Measurements from ENCODE around the gene LDLRAD1. TPM values are rescaled to one million over a fixed set of nuclear protein-coding genes. Genes with fewer than 3 reads are reported as not detected.
"Not testable (repeated sequence)": the region's sequence is repeated elsewhere in the genome, so short reads cannot be mapped to it uniquely, and the experiment has no call there.

The LDLRAD1 gene
- polyA plus RNA-seq, 1 donor from 2014 or later = not detected

- Histone ChIP-seq H3K9me2 (ENCODE audit: insufficient read depth, low read length) (no peaks in the 10 kb centered on the region), H3K9me3 (ENCODE audit: low read length) (no peaks in the 10 kb centered on the region), H3K27ac (ENCODE audit: low read length) (no peak overlapping the region), H3K79me2 (replicated peaks; ENCODE audit: insufficient read depth, low read length) (no peaks in the 10 kb centered on the region), H3K27me3 (ENCODE audit: insufficient read depth, low read depth, low read length) (no peaks in the 10 kb centered on the region), H3K36me3 (ENCODE audit: insufficient read depth, low read length) (peaks cover 5% of the 10 kb centered on the region), H3K4me3 (ENCODE audit: low read length) (no peak overlapping the region), H3F3A (ENCODE audit: insufficient read depth, low read length, poor library complexity, severe bottlenecking) (no peaks in the 10 kb centered on the region), H4K20me1 (ENCODE audit: insufficient read depth) (no peaks in the 10 kb centered on the region), H3K9ac (ENCODE audit: low read length) (no peak overlapping the region), H3K4me2 (ENCODE audit: low read length) (no peak overlapping the region), H2AFZ (ENCODE audit: low read depth, low read length) (no peak overlapping the region)
- TF ChIP-seq TAF1 (IDR thresholded peaks at IDR 0.05; ENCODE audit: low read depth) (no peak), POLR2AphosphoS5 (IDR thresholded peaks at IDR 0.05) (no peak)
Observed at GRCh38 chr1:54028306-54029251, 10.6 kb upstream of the LDLRAD1 start.

GRCh38 chr1:54027848-54028247, 9.9 kb upstream of the LDLRAD1 start:
- H3K9ac ChIP-seq (ENCODE audit: low read length) = no peak overlapping the region
- H4K20me1 ChIP-seq (ENCODE audit: insufficient read depth) = no peaks in the 10 kb centered on the region
- H2AFZ ChIP-seq (ENCODE audit: low read depth, low read length) = no peak overlapping the region
- no peak overlapping the region for H3K27ac ChIP-seq (ENCODE audit: low read length)
- no peaks in the 10 kb centered on the region for H3K27me3 ChIP-seq (ENCODE audit: insufficient read depth, low read depth, low read length)
- no peak overlapping the region for H3K4me2 ChIP-seq (ENCODE audit: low read length)
- H3K4me3 ChIP-seq (ENCODE audit: low read length) = no peak overlapping the region
- TF ChIP-seq RAD21 (conservative IDR thresholded peaks at IDR 0.05) (no peak), EZH2 (IDR thresholded peaks at IDR 0.05; ENCODE audit: borderline replicate concordance, insufficient read depth, low read length, poor library complexity, severe bottlenecking) (no peak), REST (IDR thresholded peaks at IDR 0.05; ENCODE audit: borderline replicate concordance) (no peak), POLR2AphosphoS5 (IDR thresholded peaks at IDR 0.05) (no peak), EP300 (conservative IDR thresholded peaks at IDR 0.05; ENCODE audit: poor library complexity, severe bottlenecking) (no peak), MXI1 (conservative IDR thresholded peaks at IDR 0.05; ENCODE audit: poor library complexity, severe bottlenecking) (no peak), SMC3 (conservative IDR thresholded peaks at IDR 0.05; ENCODE audit: poor library complexity) (no peak), TAF1 (IDR thresholded peaks at IDR 0.05; ENCODE audit: low read depth) (no peak), CTCF (IDR thresholded peaks at IDR 0.05; ENCODE audit: poor library complexity, severe bottlenecking) (no peak)
- no peaks in the 10 kb centered on the region for H3K9me2 ChIP-seq (ENCODE audit: insufficient read depth, low read length)
- no peaks in the 10 kb centered on the region for H3K9me3 ChIP-seq (ENCODE audit: low read length)
- no peaks in the 10 kb centered on the region for H3K79me2 ChIP-seq (replicated peaks; ENCODE audit: insufficient read depth, low read length)
- no peaks in the 10 kb centered on the region for H3F3A ChIP-seq (ENCODE audit: insufficient read depth, low read length, poor library complexity, severe bottlenecking)
- peaks cover 5% of the 10 kb centered on the region for H3K36me3 ChIP-seq (ENCODE audit: insufficient read depth, low read length)

GRCh38 chr1:54024811-54025210, 6.8 kb upstream of the LDLRAD1 start:
- H3K27ac ChIP-seq (ENCODE audit: low read length); H4K20me1 ChIP-seq (ENCODE audit: insufficient read depth); H3K36me3 ChIP-seq (ENCODE audit: insufficient read depth, low read length); H3K27me3 ChIP-seq (ENCODE audit: insufficient read depth, low read depth, low read length); H3K4me2 ChIP-seq (ENCODE audit: low read length); H3K79me2 ChIP-seq (replicated peaks; ENCODE audit: insufficient read depth, low read length); H3K4me3 ChIP-seq (ENCODE audit: low read length); H3K9ac ChIP-seq (ENCODE audit: low read length); H3K9me3 ChIP-seq (ENCODE audit: low read length); H3K9me2 ChIP-seq (ENCODE audit: insufficient read depth, low read length); H3F3A ChIP-seq (ENCODE audit: insufficient read depth, low read length, poor library complexity, severe bottlenecking); H2AFZ ChIP-seq (ENCODE audit: low read depth, low read length): not testable (repeated sequence)

Measured in neural cell (in vitro differentiated cells).